Measurements from ENCODE around the gene ZNF593.

ZNF593 gene

DNA sequence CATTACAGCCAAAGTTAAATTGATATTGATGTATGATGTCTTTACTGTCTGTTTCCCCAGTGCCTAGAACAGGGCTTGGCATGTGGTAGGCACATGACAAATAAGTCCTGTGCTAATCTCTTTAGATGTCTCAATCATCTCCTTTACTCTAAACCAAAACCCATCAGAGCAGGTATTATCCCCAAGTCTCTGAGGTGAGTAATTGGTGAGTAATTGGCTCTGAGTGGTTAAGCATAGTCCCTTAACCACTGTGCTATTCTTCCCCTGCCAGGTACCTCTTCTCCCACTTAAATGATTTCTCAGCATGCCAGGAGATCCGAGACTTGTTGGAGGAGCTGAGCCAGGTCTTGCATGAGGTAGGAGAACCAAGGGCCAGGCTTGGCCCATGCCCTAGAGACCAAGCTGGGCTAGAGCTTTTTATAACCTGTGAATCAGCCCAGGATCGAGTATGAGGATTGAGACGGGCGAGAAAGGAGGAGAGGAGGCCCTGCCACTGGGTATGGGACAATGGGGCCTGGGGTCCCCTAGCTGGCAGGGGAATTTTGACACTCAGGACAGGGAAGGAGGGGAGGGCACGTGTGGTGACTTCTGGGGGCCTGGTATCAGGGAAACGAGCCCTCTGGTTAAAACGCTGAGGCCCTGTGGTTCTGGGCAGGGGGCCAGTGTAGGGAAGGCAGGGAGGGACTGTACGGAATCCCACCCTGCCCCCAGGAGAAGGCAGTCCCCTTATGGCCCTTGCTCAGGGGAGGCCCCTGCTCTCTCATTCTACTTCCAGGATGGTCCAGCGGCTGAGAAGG lies 12.1 kb downstream of the ZNF593 start:
- H3K4me3 ChIP-seq (replicated peaks; ENCODE audit: low read depth, low read length) = no peak overlapping the region
- no peaks in the 10 kb centered on the region for H3K36me3 ChIP-seq (ENCODE audit: control insufficient read depth, insufficient read depth, low read length)
- DNase-seq (ENCODE audit: extremely low read depth, insufficient read length) = no peak
- H3K27me3 ChIP-seq (replicated peaks; ENCODE audit: control insufficient read depth, insufficient read depth, low read length) = no peaks in the 10 kb centered on the region
- no peak for TF ChIP-seq CTCF (IDR thresholded peaks at IDR 0.05; ENCODE audit: insufficient read depth, low read length, poor library complexity, severe bottlenecking)

DNA sequence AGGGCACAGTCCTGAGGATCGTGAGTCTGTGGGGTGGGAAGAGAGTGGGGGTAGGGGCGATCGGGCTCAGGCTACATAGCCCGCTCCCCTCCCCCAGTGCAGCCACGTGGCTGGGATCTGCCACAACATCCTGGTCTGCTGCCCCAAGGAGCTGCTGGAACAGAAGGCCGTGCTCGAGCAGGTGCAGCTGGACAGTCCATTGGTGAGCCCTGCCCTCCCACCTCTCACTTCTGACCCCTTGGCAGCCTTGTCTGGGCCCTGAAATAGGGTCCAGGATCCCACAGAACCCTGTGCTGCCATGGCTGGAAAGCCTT lies 12.6 kb downstream of the ZNF593 start:
- TF ChIP-seq CTCF (IDR thresholded peaks at IDR 0.05; ENCODE audit: insufficient read depth, low read length, poor library complexity, severe bottlenecking) = no peak
- H3K36me3 ChIP-seq (ENCODE audit: control insufficient read depth, insufficient read depth, low read length) = no peaks in the 10 kb centered on the region
- DNase-seq (ENCODE audit: extremely low read depth, insufficient read length) = no peak
- H3K4me3 ChIP-seq (replicated peaks; ENCODE audit: low read depth, low read length) = no peak overlapping the region
- no peaks in the 10 kb centered on the region for H3K27me3 ChIP-seq (replicated peaks; ENCODE audit: control insufficient read depth, insufficient read depth, low read length)

GRCh38 chr1:26184086-26184485 lies 14.4 kb downstream of the ZNF593 start:
- H3K36me3 ChIP-seq (ENCODE audit: control insufficient read depth, insufficient read depth, low read length) = no peaks in the 10 kb centered on the region
- no peak overlapping the region for H3K4me3 ChIP-seq (replicated peaks; ENCODE audit: low read depth, low read length)
- no peak for TF ChIP-seq CTCF (IDR thresholded peaks at IDR 0.05; ENCODE audit: insufficient read depth, low read length, poor library complexity, severe bottlenecking)
- DNase-seq (ENCODE audit: extremely low read depth, insufficient read length) = no peak
- H3K27me3 ChIP-seq (replicated peaks; ENCODE audit: control insufficient read depth, insufficient read depth, low read length) = no peaks in the 10 kb centered on the region

DNA sequence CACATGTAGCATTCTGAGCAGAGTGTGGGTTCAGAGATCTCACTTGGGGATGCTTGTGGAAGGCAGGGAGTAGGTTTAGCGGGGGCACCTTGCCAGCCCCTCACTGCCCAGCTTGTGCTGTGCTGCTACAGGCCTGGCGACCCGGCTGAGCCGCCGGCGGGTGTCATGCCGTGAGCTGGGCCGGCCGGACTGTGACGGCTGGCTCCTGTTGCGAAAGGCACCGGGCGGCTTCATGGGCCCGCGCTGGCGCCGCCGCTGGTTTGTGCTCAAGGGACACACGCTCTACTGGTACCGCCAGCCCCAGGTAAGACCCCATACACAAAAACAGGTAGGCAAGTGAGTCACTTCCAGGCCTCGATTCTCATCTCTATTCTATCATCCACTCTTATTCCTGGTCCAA lies 15.2 kb downstream of the ZNF593 start:
- no peak for DNase-seq (ENCODE audit: extremely low read depth, insufficient read length)
- no peak for TF ChIP-seq CTCF (IDR thresholded peaks at IDR 0.05; ENCODE audit: insufficient read depth, low read length, poor library complexity, severe bottlenecking)
- H3K36me3 ChIP-seq (ENCODE audit: control insufficient read depth, insufficient read depth, low read length) = no peaks in the 10 kb centered on the region

GRCh38 chr1:26187882-26188281 lies 18.2 kb downstream of the ZNF593 start:
- Histone ChIP-seq H3K4me3 (replicated peaks; ENCODE audit: low read depth, low read length) (no peak overlapping the region), H3K36me3 (ENCODE audit: control insufficient read depth, insufficient read depth, low read length) (no peaks in the 10 kb centered on the region), H3K27me3 (replicated peaks; ENCODE audit: control insufficient read depth, insufficient read depth, low read length) (no peaks in the 10 kb centered on the region)
- DNase-seq (ENCODE audit: extremely low read depth, insufficient read length) = no peak
- no peak for TF ChIP-seq CTCF (IDR thresholded peaks at IDR 0.05; ENCODE audit: insufficient read depth, low read length, poor library complexity, severe bottlenecking)

More for the DNA sequence above, 15.2 kb downstream of the ZNF593 start:
- Histone ChIP-seq H3K27me3 (replicated peaks; ENCODE audit: control insufficient read depth, insufficient read depth, low read length) (no peaks in the 10 kb centered on the region), H3K4me3 (replicated peaks; ENCODE audit: low read depth, low read length) (no peak overlapping the region)

- no peaks in the 10 kb centered on the region for H3K36me3 ChIP-seq (ENCODE audit: control insufficient read depth, insufficient read depth, low read length)
- no peak for TF ChIP-seq CTCF (IDR thresholded peaks at IDR 0.05; ENCODE audit: insufficient read depth, low read length, poor library complexity, severe bottlenecking)
- H3K27me3 ChIP-seq (replicated peaks; ENCODE audit: control insufficient read depth, insufficient read depth, low read length) = no peaks in the 10 kb centered on the region
- no peak for DNase-seq (ENCODE audit: extremely low read depth, insufficient read length)
- no peak overlapping the region for H3K4me3 ChIP-seq (replicated peaks; ENCODE audit: low read depth, low read length)
Observed at GRCh38 chr1:26188477-26188876, 18.8 kb downstream of the ZNF593 start.

All from GM06990 (cell line).